IPS DF 4.7 (cell line): ENCODE results near the gene EVI5L.

Experiments
- DNase-seq: peaks from one replicate; pipeline ENCODE4 v3.0.0-alpha.2; 2013; ENCODE audit warnings: low spot score; ENCODE audit errors: extremely low read depth

The EVI5L gene

GRCh38 chr19:7910321-7911161 is 80.5 kb downstream of the EVI5L start:
- no peak for DNase-seq

GRCh38 chr19:7911508-7912143 is 81.6 kb downstream of the EVI5L start:
- no peak for DNase-seq

- no peak for DNase-seq
Observed at GRCh38 chr19:7912144-7912696, 82.2 kb downstream of the EVI5L start.

GRCh38 chr19:7912697-7913564 is 82.9 kb downstream of the EVI5L start:
- DNase-seq = no peak

- DNase-seq = no peak
Observed at GRCh38 chr19:7913652-7914051, 83.6 kb downstream of the EVI5L start.

- no peak for DNase-seq
Observed at GRCh38 chr19:7914099-7914498, 84.1 kb downstream of the EVI5L start.
